Natural killer cell (primary cell): Measurements from ENCODE around the gene GRM4. TPM values are rescaled to one million over a fixed set of nuclear protein-coding genes. Genes with fewer than 3 reads are reported as not detected.
A peak's percentile ranks its signal among the peaks of the same experiment; 100 is the strongest.
"Not testable (repeated sequence)": the region's sequence is repeated elsewhere in the genome, so short reads cannot be mapped to it uniquely, and the experiment has no call there.

Experiments
- ATAC-seq, 3 donors: fragments of 150-1000 bp in 2 of 3; fragments of 200-7000 bp in 1 of 3; cut with Tn5 transposase; 1 replicate in 1 of 3; 2 replicates in 2 of 3; pipeline ENCODE4 v1.10.0; 2021; ENCODE audit warnings: mild to moderate bottlenecking in 2 of 3, moderate library complexity in 2 of 3
- DNase-seq, 2 donors: peaks; one replicate each; pipeline versions ENCODE4 v3.0.0 to v3.0.0-alpha.2; 2013 to 2021; ENCODE audit warnings: mixed read lengths in 1 of 2
- H3K27ac ChIP-seq: one replicate; pipeline ENCODE4 v1.5.1; 2013; ENCODE audit warnings: mild to moderate bottlenecking, low read length
- H3K27me3 ChIP-seq: one replicate; pipeline ENCODE4 v1.6.1; 2013; ENCODE audit warnings: low read length; ENCODE audit not compliant: control insufficient read depth, insufficient read depth
- H3K36me3 ChIP-seq: one replicate; pipeline ENCODE4 v1.6.1; 2013; ENCODE audit warnings: low read length; ENCODE audit not compliant: control insufficient read depth, insufficient read depth
- H3K4me1 ChIP-seq: one replicate; pipeline ENCODE4 v1.6.1; 2013; ENCODE audit warnings: low read length; ENCODE audit not compliant: control insufficient read depth, insufficient read depth
- H3K4me3 ChIP-seq: one replicate; pipeline ENCODE4 v1.5.1; 2013; ENCODE audit warnings: low read length
- H3K9me3 ChIP-seq: one replicate; pipeline ENCODE4 v1.6.1; 2013; ENCODE audit warnings: low read length; ENCODE audit not compliant: control insufficient read depth, insufficient read depth
- H3K27ac Mint-ChIP-seq, 2 donors: one replicate each; pipeline ENCODE4 v1.8.0; 2022; ENCODE audit warnings: mild to moderate bottlenecking in 2 of 2, mixed read lengths in 2 of 2, moderate library complexity in 1 of 2
- H3K27me3 Mint-ChIP-seq, 2 donors: one replicate each; pipeline ENCODE4 v1.8.0; 2022; ENCODE audit warnings: low read depth in 2 of 2, mixed read lengths in 2 of 2
- H3K36me3 Mint-ChIP-seq: one replicate; pipeline ENCODE4 v1.8.0; 2022; ENCODE audit warnings: mixed read lengths
- H3K4me1 Mint-ChIP-seq, 2 donors: one replicate each; pipeline ENCODE4 v1.8.0; 2022; ENCODE audit warnings: mixed read lengths in 2 of 2
- H3K4me3 Mint-ChIP-seq: one replicate; pipeline ENCODE4 v1.8.0; 2022; ENCODE audit warnings: mild to moderate bottlenecking, moderate library complexity, mixed read lengths
- H3K9me3 Mint-ChIP-seq, 2 donors: one replicate each; pipeline ENCODE4 v1.8.0; 2022; ENCODE audit warnings: mixed read lengths in 2 of 2
- WGBS: methylation state at CpG from one replicate; pipeline ENCODE4 v1.1.7; 2013; ENCODE audit warnings: missing lambda C conversion rate; ENCODE audit not compliant: insufficient coverage; 5-methylcytosine and 5-hydroxymethylcytosine counted together
- intact Hi-C: fragments of 100-400 bp; cut with micrococcal nuclease; formaldehyde crosslinking; loops from one replicate; pipeline ENCODE4 v1.14.2; 2022
- total RNA-seq, 4 donors: library from RNA; stranded (reverse); fragments of 120-200 nt in 1 of 4; gene quantifications; one replicate each; pipeline versions ENCODE4 v1.2.3 to v1.2.4, GENCODE V29; 2013 to 2022
- TF ChIP-seq, protein P1 (sequence below): fragments of 200-600 bp; IDR thresholded peaks from one replicate; pipeline ENCODE4 v1.8.0; 2022; ENCODE audit warnings: antibody characterized with exemption

GRM4 gene
- total RNA-seq, 3 donors from 2014 or later (not counting 1 experiment from before 2014, with no cell fraction given): not detected

DNA sequence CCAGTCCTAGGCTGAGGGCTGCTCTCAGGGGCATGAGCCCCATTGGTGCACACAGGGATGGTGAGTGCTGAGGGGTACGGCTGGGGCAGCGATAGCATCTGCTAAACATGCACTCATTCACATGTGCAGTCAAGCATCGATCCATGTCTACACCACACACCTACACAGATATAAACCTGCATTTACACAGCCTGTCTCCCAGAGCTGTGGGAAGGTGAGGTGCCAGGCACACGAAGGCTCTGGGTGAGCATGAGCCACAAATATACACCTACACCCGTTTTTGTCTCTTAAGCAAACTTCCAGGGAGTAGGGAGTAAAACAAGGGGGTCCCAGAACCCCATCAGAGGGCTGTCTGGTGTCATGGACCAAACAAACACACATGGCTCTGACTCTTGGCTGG, 99.3 kb downstream of the GRM4 start:
- ATAC-seq: no peak
- DNase-seq: no peak

DNA sequence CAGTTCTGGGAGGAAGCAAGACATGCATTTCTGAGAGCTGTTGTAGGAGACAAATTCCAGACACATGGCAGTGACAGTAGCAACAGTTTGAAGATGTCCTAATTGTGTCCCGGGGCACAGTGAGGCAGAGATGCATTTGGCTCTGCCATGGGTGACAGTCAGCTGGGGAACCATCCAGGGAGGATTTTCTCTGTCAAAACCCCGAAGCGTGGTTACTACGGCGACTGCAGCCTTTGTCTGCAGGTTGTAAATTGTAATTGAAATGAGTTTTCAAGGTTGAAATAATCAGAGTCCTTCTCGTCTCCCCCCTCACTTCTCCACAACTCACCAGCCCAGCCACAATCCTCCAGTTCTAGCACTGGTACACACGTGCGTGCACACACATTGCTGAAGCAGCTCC, 100.1 kb downstream of the GRM4 start:
- H3K36me3 Mint-ChIP-seq: no peaks in the 10 kb centered on the region
- no peak overlapping the region for H3K27ac ChIP-seq
- no peaks in the 10 kb centered on the region for H3K9me3 ChIP-seq
- no peak overlapping the region for H3K4me3 Mint-ChIP-seq
- no peaks in the 10 kb centered on the region for H3K27me3 ChIP-seq
- intact Hi-C loops: no loop called here
- H3K27me3 Mint-ChIP-seq: peaks cover 0 to 18% of the 10 kb centered on the region in 2 donors
- TF ChIP-seq, protein P1, sequence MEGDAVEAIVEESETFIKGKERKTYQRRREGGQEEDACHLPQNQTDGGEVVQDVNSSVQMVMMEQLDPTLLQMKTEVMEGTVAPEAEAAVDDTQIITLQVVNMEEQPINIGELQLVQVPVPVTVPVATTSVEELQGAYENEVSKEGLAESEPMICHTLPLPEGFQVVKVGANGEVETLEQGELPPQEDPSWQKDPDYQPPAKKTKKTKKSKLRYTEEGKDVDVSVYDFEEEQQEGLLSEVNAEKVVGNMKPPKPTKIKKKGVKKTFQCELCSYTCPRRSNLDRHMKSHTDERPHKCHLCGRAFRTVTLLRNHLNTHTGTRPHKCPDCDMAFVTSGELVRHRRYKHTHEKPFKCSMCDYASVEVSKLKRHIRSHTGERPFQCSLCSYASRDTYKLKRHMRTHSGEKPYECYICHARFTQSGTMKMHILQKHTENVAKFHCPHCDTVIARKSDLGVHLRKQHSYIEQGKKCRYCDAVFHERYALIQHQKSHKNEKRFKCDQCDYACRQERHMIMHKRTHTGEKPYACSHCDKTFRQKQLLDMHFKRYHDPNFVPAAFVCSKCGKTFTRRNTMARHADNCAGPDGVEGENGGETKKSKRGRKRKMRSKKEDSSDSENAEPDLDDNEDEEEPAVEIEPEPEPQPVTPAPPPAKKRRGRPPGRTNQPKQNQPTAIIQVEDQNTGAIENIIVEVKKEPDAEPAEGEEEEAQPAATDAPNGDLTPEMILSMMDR: no peak
- H3K9me3 Mint-ChIP-seq: no peaks in the 10 kb centered on the region
- H3K36me3 ChIP-seq: no peaks in the 10 kb centered on the region
- DNase-seq: no peak
- no peak for ATAC-seq
- 82% methylated on average over 8 of the region's 8 CpGs for WGBS
- no peak overlapping the region for H3K27ac Mint-ChIP-seq
- H3K4me1 Mint-ChIP-seq: peaks cover 16 to 22% of the 10 kb centered on the region in 2 donors
- H3K4me1 ChIP-seq: peaks cover 14% of the 10 kb centered on the region
- no peak overlapping the region for H3K4me3 ChIP-seq

More for the DNA sequence above, 99.3 kb downstream of the GRM4 start:
- H3K9me3 Mint-ChIP-seq: no peaks in the 10 kb centered on the region
- no peaks in the 10 kb centered on the region for H3K36me3 ChIP-seq
- intact Hi-C loops: no loop called here
- H3K9me3 ChIP-seq: no peaks in the 10 kb centered on the region
- H3K27ac Mint-ChIP-seq: no peak overlapping the region
- H3K36me3 Mint-ChIP-seq: no peaks in the 10 kb centered on the region
- H3K4me1 ChIP-seq: peaks cover 14% of the 10 kb centered on the region
- no peak overlapping the region for H3K4me3 ChIP-seq
- H3K27me3 Mint-ChIP-seq: peaks cover 0 to 18% of the 10 kb centered on the region in 2 donors
- TF ChIP-seq, protein P1: no peak
- WGBS: 93% methylated on average over 4 of the region's 5 CpGs
- no peak overlapping the region for H3K4me3 Mint-ChIP-seq
- no peak overlapping the region for H3K27ac ChIP-seq
- no peaks in the 10 kb centered on the region for H3K27me3 ChIP-seq
- H3K4me1 Mint-ChIP-seq: peaks cover 16 to 22% of the 10 kb centered on the region in 2 donors

DNA sequence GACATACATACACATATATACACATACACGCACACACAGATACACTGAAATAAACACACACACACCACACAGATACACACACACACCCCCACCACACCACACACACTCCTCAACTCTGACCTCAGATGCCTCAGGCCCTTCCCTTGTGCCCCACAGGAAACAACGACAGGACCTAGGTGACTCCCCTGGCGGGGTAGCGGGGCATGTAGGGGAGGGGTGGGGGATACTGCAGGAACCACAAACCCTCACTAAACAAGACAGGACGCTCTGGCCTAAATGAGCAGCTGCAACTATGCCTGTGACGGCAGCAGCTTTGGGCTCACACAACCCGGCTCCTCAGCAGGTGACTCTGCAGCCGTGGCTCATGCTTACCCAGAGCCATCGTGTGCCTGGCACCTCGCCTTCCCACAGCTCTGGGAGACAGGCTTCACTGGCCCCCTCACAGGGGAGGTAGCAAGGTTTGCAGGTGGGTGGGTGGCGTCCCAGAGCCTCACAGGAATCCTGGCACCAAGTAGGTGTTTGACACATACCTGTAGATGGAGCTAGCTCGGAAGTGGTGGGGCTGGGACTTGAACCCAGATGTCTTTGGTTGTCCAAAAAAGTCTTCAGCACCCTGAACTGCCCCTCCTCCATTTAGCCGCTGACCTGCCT, 100.8 kb downstream of the GRM4 start:
- TF ChIP-seq, protein P1: no peak
- WGBS: 33% methylated on average over 10 of the region's 13 CpGs
- DNase-seq (peak in 1 of 2 donors; percentile 50), ATAC-seq (peak; percentile 53 to 93 (median 91))
- Histone ChIP-seq H3K36me3 (no peaks in the 10 kb centered on the region), H3K9me3 (no peaks in the 10 kb centered on the region), H3K4me1 (peaks cover 14% of the 10 kb centered on the region), H3K27ac (no peak overlapping the region), H3K4me3 (no peak overlapping the region), H3K27me3 (no peaks in the 10 kb centered on the region)
- intact Hi-C loops: no loop called here
- no peaks in the 10 kb centered on the region for H3K36me3 Mint-ChIP-seq
- H3K4me1 Mint-ChIP-seq: peaks cover 16 to 22% of the 10 kb centered on the region in 2 donors
- H3K4me3 Mint-ChIP-seq: no peak overlapping the region
- H3K9me3 Mint-ChIP-seq: no peaks in the 10 kb centered on the region
- H3K27ac Mint-ChIP-seq: peak overlapping the region in 1 of 2 donors; percentile 5
- H3K27me3 Mint-ChIP-seq: peaks cover 0 to 14% of the 10 kb centered on the region in 2 donors

DNA sequence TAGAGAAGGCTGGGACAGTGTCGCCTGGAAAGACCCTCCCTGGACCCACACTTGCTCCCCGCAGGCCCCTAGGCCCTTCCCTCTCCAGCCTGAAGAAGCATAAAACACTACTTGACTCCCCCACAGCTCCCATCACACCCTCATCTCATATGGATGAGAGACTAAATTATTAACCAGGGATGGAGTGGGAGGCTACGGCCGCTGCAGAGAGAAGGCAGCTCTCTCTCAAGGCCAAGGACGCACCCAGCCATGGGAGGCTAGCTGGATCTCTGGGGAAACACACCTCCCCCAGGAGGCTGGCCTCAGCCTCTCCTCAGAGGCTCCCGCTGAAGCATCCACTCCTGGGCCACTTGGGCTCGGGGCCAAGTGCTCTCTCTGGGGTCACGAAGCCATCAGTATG, 102.5 kb downstream of the GRM4 start:
- Mint-ChIP-seq H3K4me1 (peaks cover 16 to 22% of the 10 kb centered on the region in 2 donors), H3K4me3 (no peak overlapping the region), H3K27ac (no peak overlapping the region), H3K36me3 (no peaks in the 10 kb centered on the region), H3K9me3 (no peaks in the 10 kb centered on the region), H3K27me3 (peaks cover 0 to 2% of the 10 kb centered on the region in 2 donors)
- no peak for DNase-seq
- H3K9me3 ChIP-seq: no peaks in the 10 kb centered on the region
- 96% methylated on average over 8 of the region's 8 CpGs for WGBS
- no peak overlapping the region for H3K27ac ChIP-seq
- ATAC-seq: no peak
- TF ChIP-seq, protein P1: no peak
- H3K36me3 ChIP-seq: no peaks in the 10 kb centered on the region
- peaks cover 14% of the 10 kb centered on the region for H3K4me1 ChIP-seq
- H3K27me3 ChIP-seq: no peaks in the 10 kb centered on the region
- H3K4me3 ChIP-seq: no peak overlapping the region
- intact Hi-C loops: no loop called here

DNA sequence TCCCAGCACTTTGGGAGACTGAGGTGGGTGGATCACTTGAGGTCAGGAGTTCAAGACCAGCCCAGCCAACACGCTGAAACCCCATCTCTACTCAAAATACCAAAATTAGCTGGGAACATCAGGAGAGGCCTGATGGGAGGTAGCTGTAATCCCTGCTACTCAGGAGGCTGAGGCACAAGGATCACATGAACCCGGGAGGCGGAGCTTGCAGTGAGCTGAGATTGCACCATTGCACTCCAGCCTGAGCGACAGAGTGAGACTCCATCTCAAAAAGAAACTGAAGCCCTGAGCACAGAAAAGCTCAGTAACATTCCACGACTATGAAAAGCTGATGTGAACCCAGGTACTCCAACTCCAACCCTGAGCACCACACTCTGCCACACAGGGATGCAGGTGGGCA, 103.9 kb downstream of the GRM4 start:
- H3K9me3 Mint-ChIP-seq, DNase-seq, H3K36me3 Mint-ChIP-seq, H3K9me3 ChIP-seq, H3K36me3 ChIP-seq, intact Hi-C loops, H3K4me3 Mint-ChIP-seq, ATAC-seq, H3K27ac ChIP-seq, H3K27me3 Mint-ChIP-seq, H3K27me3 ChIP-seq, H3K27ac Mint-ChIP-seq, H3K4me3 ChIP-seq: not testable (repeated sequence)
- whole genome bisulfite sequencing: 83% methylated on average over 5 of the region's 5 CpGs
- H3K4me1 ChIP-seq: peaks cover 14% of the 10 kb centered on the region
- peaks cover 16 to 22% of the 10 kb centered on the region in 2 donors for H3K4me1 Mint-ChIP-seq
